RPMI8226 (cell line): ENCODE results near the gene GADD45GIP1.
A peak's percentile ranks its signal among the peaks of the same experiment; 100 is the strongest.

ENCODE experiments used
- DNase-seq: peaks from one replicate; pipeline ENCODE4 v3.0.0-alpha.2; 2015

The GADD45GIP1 gene

GRCh38 chr19:12956446-12957388 lies at the start of gene GADD45GIP1:
Gene GADD45GIP1, minus strand, starts transcription at chr19:12957223. Its CDS starts 11 bp downstream, at chr19:12957212.
- DNase-seq: peak; percentile 90

GRCh38 chr19:13005861-13006370 lies 48.9 kb upstream of the GADD45GIP1 start:
- no peak for DNase-seq

GRCh38 chr19:13005253-13005652 lies 48.2 kb upstream of the GADD45GIP1 start:
- DNase-seq: no peak

GRCh38 chr19:13004273-13004672 lies 47.2 kb upstream of the GADD45GIP1 start:
- DNase-seq: peak; percentile 82

GRCh38 chr19:13003081-13003480 lies 46.1 kb upstream of the GADD45GIP1 start:
- DNase-seq: no peak

- no peak for DNase-seq
Observed at GRCh38 chr19:13002166-13002898, 45.3 kb upstream of the GADD45GIP1 start.

- no peak for DNase-seq
Observed at GRCh38 chr19:13001502-13002165, 44.6 kb upstream of the GADD45GIP1 start.

GRCh38 chr19:13001166-13001501 lies 44.1 kb upstream of the GADD45GIP1 start:
- DNase-seq: no peak

- no peak for DNase-seq
Observed at GRCh38 chr19:12997967-12998940, 41.2 kb upstream of the GADD45GIP1 start.

GRCh38 chr19:12997179-12997966 lies 40.4 kb upstream of the GADD45GIP1 start:
- DNase-seq: no peak

GRCh38 chr19:12996406-12997094 lies 39.5 kb upstream of the GADD45GIP1 start:
- no peak for DNase-seq

GRCh38 chr19:12995596-12996405 lies 38.8 kb upstream of the GADD45GIP1 start:
- DNase-seq: peak; percentile 37

- DNase-seq: peak; percentile 78
Observed at GRCh38 chr19:12994701-12995595, 37.9 kb upstream of the GADD45GIP1 start, which contains the start of gene NFIX. Gene NFIX, plus strand, starts transcription at chr19:12995475. Its CDS starts 363 bp downstream, at chr19:12995838.

GRCh38 chr19:12993562-12993961 lies 36.5 kb upstream of the GADD45GIP1 start:
- DNase-seq: no peak

GRCh38 chr19:12992729-12993128 lies 35.7 kb upstream of the GADD45GIP1 start:
- no peak for DNase-seq

- no peak for DNase-seq
Observed at GRCh38 chr19:12991296-12991695, 34.3 kb upstream of the GADD45GIP1 start.

- no peak for DNase-seq
Observed at GRCh38 chr19:12990853-12991252, 33.8 kb upstream of the GADD45GIP1 start.

- DNase-seq: no peak
Observed at GRCh38 chr19:12990431-12990830, 33.4 kb upstream of the GADD45GIP1 start.
